Measurements from ENCODE around the gene GTF2F2.
"Not testable (repeated sequence)": the region's sequence is repeated elsewhere in the genome, so short reads cannot be mapped to it uniquely, and the experiment has no call there.

The GTF2F2 gene

GRCh38 chr13:45257638-45258333 is 137.5 kb downstream of the GTF2F2 start:
- peak; percentile 69 for DNase-seq

- no peak for DNase-seq
These were observed 138.0 kb downstream of the GTF2F2 start for GRCh38 chr13:45258334-45258675.

- no peak for DNase-seq
These were observed 146.9 kb downstream of the GTF2F2 start for GRCh38 chr13:45267215-45267614.

- DNase-seq: peak; percentile 51
These were observed 148.9 kb downstream of the GTF2F2 start for GRCh38 chr13:45269204-45269603.

GRCh38 chr13:45276913-45277312 is 156.6 kb downstream of the GTF2F2 start:
- no peak for DNase-seq

- DNase-seq: no peak
These were observed 157.9 kb downstream of the GTF2F2 start for GRCh38 chr13:45278096-45278645.

GRCh38 chr13:45280011-45280410 is 159.7 kb downstream of the GTF2F2 start:
- DNase-seq: no peak

GRCh38 chr13:45280751-45281634 is 160.7 kb downstream of the GTF2F2 start:
- DNase-seq: peak; percentile 64

- no peak for DNase-seq
These were observed 162.7 kb downstream of the GTF2F2 start for GRCh38 chr13:45282994-45283393.

- DNase-seq: no peak
These were observed 169.7 kb downstream of the GTF2F2 start for GRCh38 chr13:45289936-45290563.

GRCh38 chr13:45292176-45292575 is 171.9 kb downstream of the GTF2F2 start:
- DNase-seq: no peak

- no peak for DNase-seq
These were observed 175.2 kb downstream of the GTF2F2 start for GRCh38 chr13:45295536-45295935.

- DNase-seq: peak; percentile 24
These were observed 175.9 kb downstream of the GTF2F2 start for GRCh38 chr13:45296259-45296658.

- DNase-seq: no peak
These were observed 177.3 kb downstream of the GTF2F2 start for GRCh38 chr13:45297456-45298205.

- no peak for DNase-seq
These were observed 177.8 kb downstream of the GTF2F2 start for GRCh38 chr13:45298206-45298505.

GRCh38 chr13:45298550-45298949 is 178.2 kb downstream of the GTF2F2 start:
- not testable (repeated sequence) for DNase-seq

- peak; percentile 15 for DNase-seq
These were observed 178.9 kb downstream of the GTF2F2 start for GRCh38 chr13:45299194-45299593.

GRCh38 chr13:45300190-45300985 is 180.1 kb downstream of the GTF2F2 start:
- DNase-seq: no peak

GRCh38 chr13:45301263-45301662 is 181.0 kb downstream of the GTF2F2 start:
- no peak for DNase-seq

- no peak for DNase-seq
These were observed 182.2 kb downstream of the GTF2F2 start for GRCh38 chr13:45302507-45302906.

- no peak for DNase-seq
These were observed 182.7 kb downstream of the GTF2F2 start for GRCh38 chr13:45303026-45303425.

- DNase-seq: no peak
These were observed 183.6 kb downstream of the GTF2F2 start for GRCh38 chr13:45303866-45304265.
